NCI-H2196 treated with DMSO at 0.1 percent for 48 hours (cell line): ENCODE data around the gene MPST.

Experiments used
- DNase-seq: peaks from one replicate; lab custom pipeline; 2025; ENCODE audit not compliant: unreplicated experiment; lab: John Stamatoyannopoulos, UW

The MPST gene

DNA sequence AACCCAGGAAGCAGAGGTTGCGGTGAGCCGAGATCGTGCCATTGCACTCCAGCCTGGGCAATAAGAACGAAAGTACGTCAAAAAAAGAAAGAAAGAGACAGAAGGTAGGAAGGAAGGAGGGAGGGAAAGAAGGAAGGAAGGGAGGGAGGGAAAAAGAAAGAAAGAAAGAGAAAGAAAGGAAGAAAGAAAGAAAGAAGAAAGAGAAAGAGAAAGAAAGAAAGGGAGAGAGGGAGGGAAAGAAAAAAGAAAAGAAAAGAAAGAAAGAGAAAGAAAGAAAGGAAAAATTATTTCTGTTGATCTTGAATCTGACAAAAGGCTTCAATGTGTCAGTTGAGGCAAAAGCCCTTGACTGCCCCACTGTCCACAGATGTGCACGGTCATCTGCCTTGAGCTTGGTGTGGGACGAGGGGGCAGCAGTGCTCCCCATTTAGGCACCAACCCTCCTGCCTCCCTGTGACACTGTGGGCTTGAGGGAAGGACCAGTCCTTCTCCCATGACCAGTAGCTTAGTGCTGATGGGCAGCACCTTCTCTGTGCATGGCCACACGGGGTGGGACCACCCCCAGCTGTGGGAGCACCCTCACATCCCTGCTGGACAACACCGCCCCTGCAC, 56.4 kb downstream of the MPST start:
- DNase-seq = no peak

DNA sequence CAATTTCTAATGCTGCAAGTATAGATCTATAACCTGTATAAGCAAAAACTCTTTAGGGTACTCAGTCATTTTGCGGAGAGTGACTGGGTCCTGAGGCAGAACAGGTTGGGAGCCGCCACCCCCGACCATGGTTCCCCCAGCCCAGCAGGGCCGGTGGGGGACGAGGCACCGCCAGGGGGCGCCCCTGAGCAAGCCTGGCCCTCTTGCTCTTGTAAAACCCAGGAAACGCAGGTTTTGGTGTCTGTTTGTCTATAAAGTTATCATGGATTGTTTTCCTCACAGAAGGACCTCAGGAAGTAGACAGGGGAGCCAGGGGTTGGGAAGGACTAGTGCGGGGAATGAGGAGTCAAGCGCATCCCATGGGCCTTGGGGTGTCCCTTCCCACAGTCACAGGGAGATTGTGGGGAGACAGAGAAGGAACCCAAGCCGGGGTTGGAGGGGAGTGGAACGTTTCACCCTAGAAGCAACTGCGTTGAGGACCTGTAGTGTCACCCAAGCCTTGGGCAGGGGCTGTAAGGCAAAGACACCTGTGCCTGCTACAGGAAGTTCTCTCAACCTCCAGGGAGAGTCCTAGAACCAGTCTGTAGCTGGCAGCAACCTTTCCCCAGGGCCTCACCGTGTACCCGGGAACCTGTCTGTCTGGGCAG, 58.4 kb downstream of the MPST start:
- no peak for DNase-seq

DNA sequence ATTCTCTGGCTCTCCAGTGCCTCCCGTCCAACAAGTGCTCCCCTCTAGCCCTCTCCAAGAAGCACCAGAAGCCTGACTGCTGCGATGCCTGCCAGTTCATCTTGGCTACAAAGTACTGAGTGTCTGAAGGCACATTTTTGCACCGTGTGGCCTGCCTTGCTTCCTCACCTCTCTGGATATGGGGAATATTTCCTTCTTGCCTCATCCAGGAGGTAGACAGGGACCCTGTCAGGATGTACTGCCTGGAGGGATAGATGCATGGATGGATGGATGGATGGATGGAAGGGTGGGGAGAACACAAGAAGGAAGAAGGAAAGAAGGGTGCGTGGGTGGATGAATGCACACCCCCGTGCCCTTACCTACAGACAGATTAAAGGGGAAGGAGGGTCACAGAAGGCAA, 59.6 kb downstream of the MPST start:
- DNase-seq = no peak
